Vagina (tissue), 2 donors: ENCODE measurements around the gene TMED4. TPM values are rescaled to one million over a fixed set of nuclear protein-coding genes. Genes with fewer than 3 reads are reported as not detected.

Experiments
- DNase-seq, 2 donors: peaks; one replicate each; pipeline ENCODE4 v3.0.0-alpha.2; 2017; ENCODE audit errors: extremely low spot score in 2 of 2
- H3K27ac ChIP-seq: fragments of 200-600 bp; sonication (generic); one replicate; pipeline ENCODE4 v1.5.1; 2019
- H3K27me3 ChIP-seq: fragments of 200-600 bp; sonication (generic); one replicate; pipeline ENCODE4 v1.5.1; 2019
- H3K36me3 ChIP-seq, 2 donors: fragments of 200-600 bp; sonication (generic); one replicate each; pipeline ENCODE4 v1.5.1; 2017 to 2019
- H3K4me1 ChIP-seq: fragments of 200-600 bp; sonication (generic); one replicate; pipeline ENCODE4 v1.5.1; 2019
- H3K4me3 ChIP-seq, 2 donors: fragments of 200-600 bp; sonication (generic); 1 replicate in 1 of 2; 2 replicates in 1 of 2; pipeline ENCODE4 v1.5.1; 2016 to 2019
- H3K9me3 ChIP-seq: fragments of 200-600 bp; sonication (generic); one replicate; pipeline ENCODE4 v1.5.1; 2019
- CTCF ChIP-seq, 3 experiments: fragments of 450-650 bp in 2 of 3; fragments of 200-600 bp in 1 of 3; sonication (generic) in 1 of 3; IDR thresholded peaks; one replicate each; pipeline ENCODE4 v1.5.1; 2017 to 2019; ENCODE audit warnings: antibody characterized with exemption in 3 of 3, mild to moderate bottlenecking in 2 of 3, moderate library complexity in 2 of 3
- POLR2A ChIP-seq, 2 donors: fragments of 450-650 bp; IDR thresholded peaks; one replicate each; pipeline ENCODE4 v1.6.1; 2017; ENCODE audit warnings: antibody characterized with exemption in 2 of 2, mild to moderate bottlenecking in 2 of 2, moderate library complexity in 2 of 2
- POLR2AphosphoS5 ChIP-seq, 2 donors: sonication (generic); formaldehyde crosslinking; IDR thresholded peaks; one replicate each; pipeline ENCODE4 v1.9.0; 2017; ENCODE audit warnings: antibody characterized with exemption in 2 of 2, mild to moderate bottlenecking in 2 of 2, low read depth in 1 of 2; ENCODE audit not compliant: insufficient read depth in 1 of 2
- intact Hi-C: fragments of 100-400 bp; cut with DNase I; formaldehyde crosslinking; loops from one replicate; pipeline ENCODE4 v1.15.1; 2023
- total RNA-seq: library from RNA; depleted of rRNA; stranded (reverse); fragments of >200 nt; gene quantifications from one replicate; pipeline ENCODE4 v1.2.3, GENCODE V29; 2016

TMED4 gene
- total RNA-seq, 1 donor from 2014 or later: 102 TPM

- H3K27me3 ChIP-seq: no peaks in the 10 kb centered on the region
- DNase-seq: no peak
- intact Hi-C loops: no loop called here
- H3K36me3 ChIP-seq: peaks cover 0 to 18% of the 10 kb centered on the region in 2 donors
- TF ChIP-seq POLR2AphosphoS5 (IDR thresholded peaks at IDR 0.05; ENCODE audit: insufficient read depth in 1 of 2, low read depth in 1 of 2): no peak
- TF ChIP-seq POLR2A (IDR thresholded peaks at IDR 0.05): no peak
- TF ChIP-seq CTCF (IDR thresholded peaks at IDR 0.05): no peak
- peaks cover 56% of the 10 kb centered on the region for H3K4me1 ChIP-seq
- H3K4me3 ChIP-seq: no peak overlapping the region
- no peaks in the 10 kb centered on the region for H3K9me3 ChIP-seq
- no peak overlapping the region for H3K27ac ChIP-seq
Measured at GRCh38 chr7:44621750-44622103, 39.7 kb upstream of the TMED4 start.

- no peak for DNase-seq
- Histone ChIP-seq H3K9me3 (no peaks in the 10 kb centered on the region), H3K4me1 (peaks cover 56% of the 10 kb centered on the region), H3K27me3 (no peaks in the 10 kb centered on the region), H3K4me3 (no peak overlapping the region), H3K27ac (no peak overlapping the region), H3K36me3 (peaks cover 0 to 13% of the 10 kb centered on the region in 2 donors)
- TF ChIP-seq POLR2A (IDR thresholded peaks at IDR 0.05) (no peak), CTCF (IDR thresholded peaks at IDR 0.05) (no peak), POLR2AphosphoS5 (IDR thresholded peaks at IDR 0.05; ENCODE audit: insufficient read depth in 1 of 2, low read depth in 1 of 2) (no peak)
- intact Hi-C loops: no loop called here
Measured at GRCh38 chr7:44621034-44621749, 39.2 kb upstream of the TMED4 start.

- no peaks in the 10 kb centered on the region for H3K36me3 ChIP-seq
- TF ChIP-seq POLR2AphosphoS5 (IDR thresholded peaks at IDR 0.05; ENCODE audit: insufficient read depth in 1 of 2, low read depth in 1 of 2) (peak in 1 of 2 donors; percentile 68), POLR2A (IDR thresholded peaks at IDR 0.05) (no peak)
- no peaks in the 10 kb centered on the region for H3K27me3 ChIP-seq
- no peak for DNase-seq
- H3K27ac ChIP-seq: peak overlapping the region; percentile 47
- no peaks in the 10 kb centered on the region for H3K9me3 ChIP-seq
- no peak overlapping the region for H3K4me3 ChIP-seq
- intact Hi-C loops: no loop called here
- peaks cover 64% of the 10 kb centered on the region for H3K4me1 ChIP-seq
Measured at GRCh38 chr7:44618753-44619152, 36.7 kb upstream of the TMED4 start.

- peak overlapping the region; percentile 47 for H3K27ac ChIP-seq
- H3K27me3 ChIP-seq: no peaks in the 10 kb centered on the region
- intact Hi-C loops: no loop called here
- no peak for TF ChIP-seq POLR2AphosphoS5 (IDR thresholded peaks at IDR 0.05; ENCODE audit: insufficient read depth in 1 of 2, low read depth in 1 of 2)
- TF ChIP-seq POLR2A (IDR thresholded peaks at IDR 0.05): no peak
- no peak for TF ChIP-seq CTCF (IDR thresholded peaks at IDR 0.05)
- no peaks in the 10 kb centered on the region for H3K36me3 ChIP-seq
- H3K4me1 ChIP-seq: peaks cover 59% of the 10 kb centered on the region
- no peak overlapping the region for H3K4me3 ChIP-seq
- H3K9me3 ChIP-seq: no peaks in the 10 kb centered on the region
- no peak for DNase-seq
Measured at GRCh38 chr7:44618045-44618444, 36.0 kb upstream of the TMED4 start.

GRCh38 chr7:44617225-44617890 is 35.3 kb upstream of the TMED4 start:
- Histone ChIP-seq H3K36me3 (no peaks in the 10 kb centered on the region), H3K9me3 (no peaks in the 10 kb centered on the region), H3K27me3 (no peaks in the 10 kb centered on the region), H3K4me3 (no peak overlapping the region), H3K4me1 (peaks cover 52% of the 10 kb centered on the region), H3K27ac (no peak overlapping the region)
- TF ChIP-seq POLR2AphosphoS5 (IDR thresholded peaks at IDR 0.05; ENCODE audit: insufficient read depth in 1 of 2, low read depth in 1 of 2) (no peak), POLR2A (IDR thresholded peaks at IDR 0.05) (no peak), CTCF (IDR thresholded peaks at IDR 0.05) (no peak)
- intact Hi-C loops: no loop called here
- DNase-seq: no peak
